PC-3 (cell line): ENCODE results near the gene NLGN1. TPM values are rescaled to one million over a fixed set of nuclear protein-coding genes. Genes with fewer than 3 reads are reported as not detected.

Experiments
- ATAC-seq: fragments of 200-7000 bp; cut with Tn5 transposase; 2 replicates; pipeline ENCODE4 v1.9.1; 2020; ENCODE audit warnings: mild to moderate bottlenecking, moderate library complexity
- BruUV-seq: library from RNA; stranded (reverse); fragments of 400-500 nt; replicated peaks from 2 replicates; lab custom pipeline; 2021; lab: Mats Ljungman, UMichigan
- CTCF ChIA-PET: fragments of 300-600 bp; sonication (Branson Sonifier 250); formaldehyde crosslinking; loops from one replicate; lab custom pipeline; 2022; ENCODE audit warnings: antibody characterized with exemption; lab: Charles Lee
- POLR2A ChIA-PET: fragments of 300-600 bp; sonication (Branson Sonifier 250); formaldehyde crosslinking; loops from one replicate; lab custom pipeline; 2022; ENCODE audit warnings: antibody characterized with exemption; ENCODE audit not compliant: unreplicated experiment; lab: Charles Lee
- DNase-seq: peaks from one replicate; pipeline ENCODE4 v3.0.0-alpha.2; 2015
- H2AFZ ChIP-seq: fragments of 300-600 bp; sonication (generic); 2 replicates; pipeline ENCODE4 v1.6.0; 2016; ENCODE audit warnings: antibody characterized with exemption, low read length
- H3F3A ChIP-seq: fragments of 300-600 bp; sonication (generic); one replicate; pipeline ENCODE4 v1.6.0; 2017; ENCODE audit warnings: antibody characterized with exemption, low read length, control low read depth, mild to moderate bottlenecking; ENCODE audit not compliant: unreplicated experiment
- H3K27ac ChIP-seq: fragments of 300-600 bp; sonication (generic); 2 replicates; pipeline ENCODE4 v1.5.1; 2016; ENCODE audit warnings: mild to moderate bottlenecking, low read length
- H3K27me3 ChIP-seq: fragments of 300-600 bp; sonication (generic); 2 replicates; pipeline ENCODE4 v1.6.1; 2016; ENCODE audit warnings: low read length, mixed read lengths
- H3K36me3 ChIP-seq: fragments of 300-600 bp; sonication (generic); 2 replicates; pipeline ENCODE4 v1.6.1; 2016; ENCODE audit warnings: low read depth, mixed run types, low read length, mixed read lengths
- H3K4me1 ChIP-seq: fragments of 300-600 bp; sonication (generic); 2 replicates; pipeline ENCODE4 v1.5.1; 2016; ENCODE audit warnings: low read length; ENCODE audit not compliant: insufficient read depth
- H3K4me2 ChIP-seq: fragments of 300-600 bp; sonication (generic); 2 replicates; pipeline ENCODE4 v1.6.0; 2016; ENCODE audit warnings: low read length
- H3K4me3 ChIP-seq: fragments of 300-600 bp; sonication (generic); 2 replicates; pipeline ENCODE4 v1.5.1; 2016; ENCODE audit warnings: mild to moderate bottlenecking, low read length, mixed read lengths
- H3K79me2 ChIP-seq: fragments of 300-600 bp; sonication (generic); 2 replicates; pipeline ENCODE4 v1.6.1; 2017; ENCODE audit warnings: low read length, mixed read lengths
- H3K9ac ChIP-seq: fragments of 300-600 bp; sonication (generic); 2 replicates; pipeline ENCODE4 v1.6.0; 2016; ENCODE audit warnings: mild to moderate bottlenecking, low read length
- H3K9me2 ChIP-seq: fragments of 300-600 bp; sonication (generic); replicated peaks from 2 replicates; pipeline ENCODE4 v1.6.1; 2016; ENCODE audit warnings: mixed run types, low read length, mixed read lengths
- H3K9me3 ChIP-seq: fragments of 300-600 bp; sonication (generic); 2 replicates; pipeline ENCODE4 v1.6.1; 2016; ENCODE audit warnings: low read length, mixed read lengths
- H4K20me1 ChIP-seq: fragments of 300-600 bp; sonication (generic); 2 replicates; pipeline ENCODE4 v1.6.1; 2016; ENCODE audit warnings: low read length, mixed read lengths
- CTCF ChIP-seq: fragments of 300-600 bp; sonication (generic); conservative IDR thresholded peaks from 2 replicates; pipeline ENCODE4 v1.5.1; 2017; ENCODE audit warnings: antibody characterized with exemption, low read depth, mild to moderate bottlenecking, low read length
- EZH2 ChIP-seq: fragments of 300-600 bp; sonication (generic); IDR thresholded peaks from one replicate; pipeline ENCODE4 v1.6.1; 2017; ENCODE audit warnings: antibody characterized with exemption, mild to moderate bottlenecking, low read length; ENCODE audit not compliant: unreplicated experiment
- EZH2phosphoT487 ChIP-seq: fragments of 300-600 bp; sonication (generic); IDR thresholded peaks from 2 replicates; pipeline ENCODE4 v1.6.1; 2018; ENCODE audit warnings: mild to moderate bottlenecking, antibody characterized with exemption, low read length, borderline replicate concordance
- intact Hi-C: fragments of 100-400 bp; cut with micrococcal nuclease; formaldehyde crosslinking; loops from 2 replicates; pipeline ENCODE4 v1.9.0; 2023
- total RNA-seq: library from RNA; depleted of rRNA; stranded (reverse); fragments of >200 nt; gene quantifications from 2 replicates; pipeline ENCODE4 v1.2.3, GENCODE V29; 2014

NLGN1 gene
- total RNA-seq, 1 experiment from 2014 or later, result 0.77 TPM

- ChIA-PET CTCF (no interaction called here), POLR2A (interaction anchor here (0.7 kb wide), 1 partner anchor 244 kb away, joined by 8 read pairs; no protein-coding TSS in a partner anchor)
- Histone ChIP-seq H3K4me1 (no peaks in the 10 kb centered on the region), H2AFZ (no peak overlapping the region), H3K27ac (no peak overlapping the region), H3K79me2 (no peaks in the 10 kb centered on the region), H3K4me3 (no peak overlapping the region), H3K27me3 (no peaks in the 10 kb centered on the region), H3K36me3 (no peaks in the 10 kb centered on the region), H3K4me2 (no peak overlapping the region), H3K9me3 (no peaks in the 10 kb centered on the region), H3K9ac (no peak overlapping the region), H3K9me2 (no peaks in the 10 kb centered on the region), H4K20me1 (no peaks in the 10 kb centered on the region), H3F3A (no peaks in the 10 kb centered on the region)
- no TSS peak for BruUV-seq
- intact Hi-C loops, result no loop called here
- TF ChIP-seq CTCF, result no peak
- TF ChIP-seq EZH2phosphoT487, result no peak
- no peak for TF ChIP-seq EZH2
- ATAC-seq (no peak), DNase-seq (no peak)
Measured at GRCh38 chr3:173568623-173569022, 171.1 kb downstream of the NLGN1 start.

- H4K20me1 ChIP-seq, result no peaks in the 10 kb centered on the region
- DNase-seq (no peak), ATAC-seq (no peak)
- POLR2A ChIA-PET, result no interaction called here
- no TSS peak for BruUV-seq
- no peaks in the 10 kb centered on the region for H3K9me2 ChIP-seq
- no peaks in the 10 kb centered on the region for H3K4me1 ChIP-seq
- no peaks in the 10 kb centered on the region for H3K36me3 ChIP-seq
- no peaks in the 10 kb centered on the region for H3K79me2 ChIP-seq
- H3K27ac ChIP-seq, result no peak overlapping the region
- TF ChIP-seq EZH2phosphoT487 (no peak), EZH2 (no peak), CTCF (no peak)
- H3F3A ChIP-seq, result no peaks in the 10 kb centered on the region
- no peaks in the 10 kb centered on the region for H3K9me3 ChIP-seq
- H3K9ac ChIP-seq, result no peak overlapping the region
- no peak overlapping the region for H2AFZ ChIP-seq
- peaks cover 34% of the 10 kb centered on the region for H3K27me3 ChIP-seq
- no peak overlapping the region for H3K4me2 ChIP-seq
- no peak overlapping the region for H3K4me3 ChIP-seq
- CTCF ChIA-PET, result interaction anchor here (0.6 kb wide), 2 partner anchors 32 to 304 kb away, joined by 5 read pairs; no protein-coding TSS in a partner anchor
- intact Hi-C loops, result loop anchor here (10.0 kb wide), 1 partner anchor 301 kb away; no protein-coding TSS in a partner anchor
Measured at GRCh38 chr3:173583496-173583895, 186.0 kb downstream of the NLGN1 start.

DNA sequence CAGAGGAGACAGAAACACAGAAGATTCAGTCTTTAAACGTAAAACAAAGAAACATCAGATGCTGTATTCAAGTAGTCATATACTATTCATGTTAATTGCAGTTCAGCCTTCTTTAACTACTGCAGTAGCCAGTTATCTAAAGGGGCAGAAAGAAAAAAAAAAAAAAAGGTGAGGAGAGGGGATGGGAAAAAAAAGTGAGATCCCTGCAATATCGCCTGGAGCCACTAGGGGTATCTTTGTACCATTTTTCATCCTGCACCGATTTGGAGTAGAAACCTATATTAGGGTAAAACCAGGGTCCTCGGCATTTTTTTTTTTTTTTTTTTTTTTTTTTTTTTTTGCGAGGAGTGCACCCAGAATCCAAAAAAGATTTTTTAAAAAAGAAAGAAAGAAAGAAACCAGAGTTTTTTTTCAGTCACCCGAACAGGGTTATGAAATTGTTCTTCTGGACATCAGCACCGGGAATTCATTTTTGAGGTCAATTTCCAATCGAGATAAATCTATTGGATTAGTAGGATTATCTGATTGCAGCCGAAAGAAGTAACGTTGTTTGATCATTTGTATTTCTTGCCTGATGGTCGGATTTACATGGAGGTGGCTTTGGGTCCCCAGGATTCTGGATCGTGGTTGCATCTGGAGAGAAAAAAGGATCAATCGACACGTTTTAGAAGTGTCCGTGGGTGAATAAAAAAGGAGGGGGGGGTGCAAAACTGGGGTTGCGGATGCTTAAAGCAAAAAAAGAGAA is 186.7 kb downstream of the NLGN1 start:
- POLR2A ChIA-PET, result no interaction called here
- no peak overlapping the region for H3K27ac ChIP-seq
- ATAC-seq (no peak; the same call in 1 of the 2 replicates), DNase-seq (peak; percentile 60)
- H3K4me3 ChIP-seq, result peak overlapping the region; percentile 65
- BruUV-seq, result no TSS peak
- H3K79me2 ChIP-seq, result no peaks in the 10 kb centered on the region
- H3K9me3 ChIP-seq, result no peaks in the 10 kb centered on the region
- no peaks in the 10 kb centered on the region for H3K36me3 ChIP-seq
- CTCF ChIA-PET, result interaction anchor here (0.6 kb wide), 2 partner anchors 32 to 303 kb away, joined by 5 read pairs; no protein-coding TSS in a partner anchor
- H3K9ac ChIP-seq, result no peak overlapping the region
- peak overlapping the region; percentile 70 for H2AFZ ChIP-seq
- TF ChIP-seq EZH2 (no peak), CTCF (peak; percentile 67)
- H3K27me3 ChIP-seq, result peaks cover 34% of the 10 kb centered on the region
- intact Hi-C loops, result loop anchor here (1.0 to 10.0 kb wide), 2 partner anchors 301 to 418 kb away; no protein-coding TSS in a partner anchor
- H3K9me2 ChIP-seq, result no peaks in the 10 kb centered on the region
- no peaks in the 10 kb centered on the region for H3F3A ChIP-seq
- H3K4me1 ChIP-seq, result no peaks in the 10 kb centered on the region
- H3K4me2 ChIP-seq, result peak overlapping the region; percentile 72
- H4K20me1 ChIP-seq, result no peaks in the 10 kb centered on the region
